Mesendoderm (in vitro differentiated cells): ENCODE results near the gene IQCH.

Experiments used
- DNase-seq: peaks from one replicate; pipeline ENCODE4 v3.0.0; 2013
- H2AK5ac ChIP-seq: 2 replicates; pipeline ENCODE4 v1.6.1; 2013; ENCODE audit warnings: low read length, inconsistent platforms
- H2BK120ac ChIP-seq: 2 replicates; pipeline ENCODE4 v1.6.1; 2013; ENCODE audit warnings: low read depth, mild to moderate bottlenecking, low read length, moderate library complexity, mixed read lengths
- H2BK15ac ChIP-seq: replicated peaks from 2 replicates; pipeline ENCODE4 v1.6.1; 2013; ENCODE audit warnings: low read depth, mild to moderate bottlenecking, moderate library complexity
- H2BK5ac ChIP-seq: 2 replicates; pipeline ENCODE4 v1.6.1; 2013; ENCODE audit warnings: low read length, inconsistent platforms
- H3K18ac ChIP-seq: 2 replicates; pipeline ENCODE4 v1.6.1; 2013; ENCODE audit warnings: mild to moderate bottlenecking, low read length, mixed read lengths
- H3K23ac ChIP-seq: one replicate; pipeline ENCODE4 v1.6.1; 2013; ENCODE audit warnings: low read length
- H3K27ac ChIP-seq: 2 replicates; pipeline ENCODE4 v1.5.1; 2013; ENCODE audit warnings: low read depth, mild to moderate bottlenecking, inconsistent platforms, low read length, moderate library complexity
- H3K27me3 ChIP-seq: 2 replicates; pipeline ENCODE4 v1.6.1; 2013; ENCODE audit warnings: low read length, control low read depth, mild to moderate bottlenecking, inconsistent platforms; ENCODE audit not compliant: insufficient read depth, poor library complexity
- H3K36me3 ChIP-seq: 2 replicates; pipeline ENCODE4 v1.6.1; 2013; ENCODE audit warnings: low read length, inconsistent platforms; ENCODE audit not compliant: control insufficient read depth, insufficient read depth
- H3K4ac ChIP-seq: one replicate; pipeline ENCODE4 v1.6.1; 2013; ENCODE audit warnings: low read depth, mild to moderate bottlenecking, low read length, moderate library complexity
- H3K4me1 ChIP-seq: 2 replicates; pipeline ENCODE4 v1.6.1; 2013; ENCODE audit warnings: low read depth, low read length, inconsistent platforms; ENCODE audit not compliant: control insufficient read depth
- H3K4me2 ChIP-seq: 2 replicates; pipeline ENCODE4 v1.6.1; 2013; ENCODE audit warnings: low read length
- H3K4me3 ChIP-seq: 2 replicates; pipeline ENCODE4 v1.5.1; 2013; ENCODE audit warnings: mild to moderate bottlenecking, low read length
- H3K56ac ChIP-seq: one replicate; pipeline ENCODE4 v1.6.1; 2013; ENCODE audit warnings: low read length
- H3K79me1 ChIP-seq: 2 replicates; pipeline ENCODE4 v1.6.1; 2013; ENCODE audit warnings: low read length, inconsistent platforms
- H3K79me2 ChIP-seq: 2 replicates; pipeline ENCODE4 v1.6.1; 2013; ENCODE audit warnings: mild to moderate bottlenecking, low read length; ENCODE audit not compliant: control insufficient read depth, insufficient read depth
- H3K9ac ChIP-seq: 2 replicates; pipeline ENCODE4 v1.6.1; 2013; ENCODE audit warnings: low read length, inconsistent platforms
- H4K5ac ChIP-seq: one replicate; pipeline ENCODE4 v1.6.1; 2013; ENCODE audit warnings: low read length
- H4K8ac ChIP-seq: one replicate; pipeline ENCODE4 v1.6.1; 2013; ENCODE audit warnings: low read depth, mild to moderate bottlenecking, control low read depth, low read length, moderate library complexity
- WGBS: extraction: QIAGEN DNeasy Blood & Tissue Kit; methylation state at CpG from one replicate; pipeline ENCODE4 v1.1.7; 2013; ENCODE audit warnings: low lambda C conversion rate, missing lambda C conversion rate; ENCODE audit not compliant: insufficient coverage; ENCODE audit errors: extremely low coverage; 5-methylcytosine and 5-hydroxymethylcytosine counted together

The IQCH gene

DNA sequence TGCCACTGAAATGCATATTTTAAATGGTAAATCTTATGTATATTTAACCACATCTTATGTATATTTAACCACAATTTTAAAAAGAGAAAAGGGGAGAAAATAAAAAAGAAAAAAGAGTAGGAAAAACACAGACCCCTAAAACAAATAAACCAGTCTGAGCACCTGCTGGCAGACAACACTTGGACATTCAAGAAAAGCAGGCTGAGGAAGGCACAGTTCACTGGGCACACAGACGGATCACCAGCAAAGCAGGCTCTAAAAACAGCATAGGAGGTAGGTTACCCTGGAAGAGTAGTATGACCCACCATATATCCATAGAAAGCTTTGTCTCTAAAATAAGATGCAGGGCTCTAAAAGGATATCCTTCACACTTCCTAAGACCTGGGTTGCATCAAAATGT lies 27.2 kb upstream of the IQCH start:
- H3K4me1 ChIP-seq: no peaks in the 10 kb centered on the region
- no peak overlapping the region for H3K4ac ChIP-seq

GRCh38 chr15:67227846-67228245 lies 26.7 kb upstream of the IQCH start:
- no peak for DNase-seq
- Histone ChIP-seq H3K9ac (no peak overlapping the region), H4K8ac (no peak overlapping the region), H2BK15ac (no peak overlapping the region), H4K5ac (no peak overlapping the region), H3K36me3 (no peaks in the 10 kb centered on the region), H3K4me2 (no peak overlapping the region), H2AK5ac (no peak overlapping the region), H3K18ac (no peak overlapping the region), H3K79me1 (no peaks in the 10 kb centered on the region), H3K79me2 (no peaks in the 10 kb centered on the region), H3K23ac (no peak overlapping the region), H3K27ac (no peak overlapping the region), H3K4ac (no peak overlapping the region), H3K4me3 (no peak overlapping the region), H3K27me3 (no peaks in the 10 kb centered on the region), H3K56ac (no peak overlapping the region), H2BK5ac (no peak overlapping the region), H3K4me1 (no peaks in the 10 kb centered on the region), H2BK120ac (no peak overlapping the region)
- WGBS: no CpG with 5 or more reads among the region's 1 CpG

More for the DNA sequence above, 27.2 kb upstream of the IQCH start:
- Histone ChIP-seq H2AK5ac (no peak overlapping the region), H4K5ac (no peak overlapping the region), H3K56ac (no peak overlapping the region), H2BK5ac (no peak overlapping the region), H3K79me1 (no peaks in the 10 kb centered on the region), H3K79me2 (no peaks in the 10 kb centered on the region), H3K23ac (no peak overlapping the region), H3K9ac (no peak overlapping the region), H3K27me3 (no peaks in the 10 kb centered on the region), H3K4me2 (no peak overlapping the region), H2BK15ac (no peak overlapping the region), H4K8ac (no peak overlapping the region), H2BK120ac (no peak overlapping the region), H3K36me3 (no peaks in the 10 kb centered on the region), H3K18ac (no peak overlapping the region), H3K27ac (no peak overlapping the region), H3K4me3 (no peak overlapping the region)
- WGBS: no CpG with 5 or more reads among the region's 1 CpG
- DNase-seq: no peak

- no peak overlapping the region for H3K56ac ChIP-seq
- no peaks in the 10 kb centered on the region for H3K79me1 ChIP-seq
- H3K4me3 ChIP-seq: no peak overlapping the region
- WGBS: no CpG with 5 or more reads among the region's 1 CpG
- H3K23ac ChIP-seq: no peak overlapping the region
- H3K9ac ChIP-seq: no peak overlapping the region
- no peak overlapping the region for H3K27ac ChIP-seq
- no peak overlapping the region for H2AK5ac ChIP-seq
- no peak overlapping the region for H2BK15ac ChIP-seq
- DNase-seq: no peak
- no peak overlapping the region for H4K5ac ChIP-seq
- no peaks in the 10 kb centered on the region for H3K79me2 ChIP-seq
- no peak overlapping the region for H2BK120ac ChIP-seq
- no peak overlapping the region for H4K8ac ChIP-seq
- no peak overlapping the region for H2BK5ac ChIP-seq
- no peaks in the 10 kb centered on the region for H3K4me1 ChIP-seq
- no peaks in the 10 kb centered on the region for H3K36me3 ChIP-seq
- H3K4me2 ChIP-seq: no peak overlapping the region
- H3K27me3 ChIP-seq: no peaks in the 10 kb centered on the region
- H3K18ac ChIP-seq: no peak overlapping the region
- H3K4ac ChIP-seq: no peak overlapping the region
Measured at GRCh38 chr15:67228286-67228685, 26.3 kb upstream of the IQCH start.

DNA sequence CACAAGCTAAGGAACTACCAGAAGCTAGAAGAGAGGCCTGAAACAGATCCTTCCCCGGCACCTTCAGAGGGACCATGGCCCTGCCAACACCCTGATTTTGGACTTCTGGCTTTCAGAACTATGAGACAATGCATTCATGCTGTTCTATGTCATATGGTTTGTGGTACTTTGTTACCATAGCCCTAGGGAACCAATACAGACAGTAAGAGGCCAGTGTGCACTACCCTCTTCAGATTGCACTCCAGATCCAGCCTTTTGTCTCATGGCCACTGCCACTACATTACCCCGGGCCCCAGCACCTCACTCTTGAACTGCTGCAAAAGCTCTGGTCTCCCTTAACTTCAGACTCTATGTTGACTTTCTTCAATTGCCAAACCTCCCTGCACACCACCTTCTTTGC lies 24.1 kb upstream of the IQCH start:
- H3K36me3 ChIP-seq: no peaks in the 10 kb centered on the region
- no peak overlapping the region for H3K4me2 ChIP-seq
- H2BK5ac ChIP-seq: no peak overlapping the region
- no peak overlapping the region for H3K18ac ChIP-seq
- WGBS: no CpG with 5 or more reads among the region's 2 CpGs
- H2BK120ac ChIP-seq: no peak overlapping the region
- no peak overlapping the region for H3K23ac ChIP-seq
- no peak overlapping the region for H3K27ac ChIP-seq
- H3K56ac ChIP-seq: no peak overlapping the region
- H3K4ac ChIP-seq: no peak overlapping the region
- no peak overlapping the region for H2BK15ac ChIP-seq
- H3K79me1 ChIP-seq: no peaks in the 10 kb centered on the region
- no peak overlapping the region for H4K5ac ChIP-seq
- H3K27me3 ChIP-seq: no peaks in the 10 kb centered on the region
- no peak overlapping the region for H4K8ac ChIP-seq
- no peak overlapping the region for H2AK5ac ChIP-seq
- H3K9ac ChIP-seq: no peak overlapping the region
- no peaks in the 10 kb centered on the region for H3K4me1 ChIP-seq
- no peaks in the 10 kb centered on the region for H3K79me2 ChIP-seq
- DNase-seq: no peak
- H3K4me3 ChIP-seq: no peak overlapping the region

GRCh38 chr15:67232591-67232990 lies 22.0 kb upstream of the IQCH start:
- H4K5ac ChIP-seq: no peak overlapping the region
- no peaks in the 10 kb centered on the region for H3K36me3 ChIP-seq
- H2BK15ac ChIP-seq: no peak overlapping the region
- no peak overlapping the region for H3K4me2 ChIP-seq
- H4K8ac ChIP-seq: no peak overlapping the region
- H3K79me1 ChIP-seq: no peaks in the 10 kb centered on the region
- WGBS: no CpG with 5 or more reads among the region's 3 CpGs
- no peak overlapping the region for H3K4ac ChIP-seq
- H2BK5ac ChIP-seq: no peak overlapping the region
- no peak overlapping the region for H3K23ac ChIP-seq
- no peak overlapping the region for H3K9ac ChIP-seq
- H2BK120ac ChIP-seq: no peak overlapping the region
- no peak overlapping the region for H3K4me3 ChIP-seq
- no peak for DNase-seq
- H3K79me2 ChIP-seq: no peaks in the 10 kb centered on the region
- H3K56ac ChIP-seq: no peak overlapping the region
- no peak overlapping the region for H2AK5ac ChIP-seq
- H3K18ac ChIP-seq: no peak overlapping the region
- H3K4me1 ChIP-seq: no peaks in the 10 kb centered on the region
- H3K27me3 ChIP-seq: no peaks in the 10 kb centered on the region
- no peak overlapping the region for H3K27ac ChIP-seq

- Histone ChIP-seq H3K4ac (no peak overlapping the region), H3K36me3 (no peaks in the 10 kb centered on the region)
- DNase-seq: peak; percentile 30
Measured at GRCh38 chr15:67240235-67241131, 14.1 kb upstream of the IQCH start.

More at GRCh38 chr15:67240235-67241131, 14.1 kb upstream of the IQCH start:
- no peak overlapping the region for H3K4me3 ChIP-seq
- H3K27ac ChIP-seq: no peak overlapping the region
- no peak overlapping the region for H3K4me2 ChIP-seq
- peaks cover 12% of the 10 kb centered on the region for H3K79me2 ChIP-seq
- H3K23ac ChIP-seq: no peak overlapping the region
- H2BK120ac ChIP-seq: peak overlapping the region; percentile 14
- peaks cover 13% of the 10 kb centered on the region for H3K79me1 ChIP-seq
- no peaks in the 10 kb centered on the region for H3K27me3 ChIP-seq
- H4K8ac ChIP-seq: no peak overlapping the region
- no CpG with 5 or more reads among the region's 3 CpGs for WGBS
- H4K5ac ChIP-seq: no peak overlapping the region
- H3K9ac ChIP-seq: no peak overlapping the region
- H3K4me1 ChIP-seq: peaks cover 5% of the 10 kb centered on the region
- H2BK5ac ChIP-seq: no peak overlapping the region
- H3K56ac ChIP-seq: no peak overlapping the region
- H3K18ac ChIP-seq: no peak overlapping the region
- H2BK15ac ChIP-seq: no peak overlapping the region
- no peak overlapping the region for H2AK5ac ChIP-seq
